Ovary (tissue), 3 donors: ENCODE data around the gene CALCOCO2.

Experiments used
- POLR2A ChIP-seq: fragments of 450-650 bp; IDR thresholded peaks from one replicate; pipeline ENCODE4 v1.6.1; 2017; ENCODE audit warnings: antibody characterized with exemption, mild to moderate bottlenecking, moderate library complexity
- TF ChIP-seq, protein P1 (sequence below), 3 donors: fragments of 450-650 bp in 2 of 3; fragments of 200-600 bp in 1 of 3; IDR thresholded peaks; one replicate each; pipeline versions ENCODE4 v1.5.1 to v1.8.0; 2016 to 2022; ENCODE audit warnings: antibody characterized with exemption in 3 of 3, mild to moderate bottlenecking in 1 of 3
- donor health status: DM: no; HTN: no; CAD: no.

DNA sequence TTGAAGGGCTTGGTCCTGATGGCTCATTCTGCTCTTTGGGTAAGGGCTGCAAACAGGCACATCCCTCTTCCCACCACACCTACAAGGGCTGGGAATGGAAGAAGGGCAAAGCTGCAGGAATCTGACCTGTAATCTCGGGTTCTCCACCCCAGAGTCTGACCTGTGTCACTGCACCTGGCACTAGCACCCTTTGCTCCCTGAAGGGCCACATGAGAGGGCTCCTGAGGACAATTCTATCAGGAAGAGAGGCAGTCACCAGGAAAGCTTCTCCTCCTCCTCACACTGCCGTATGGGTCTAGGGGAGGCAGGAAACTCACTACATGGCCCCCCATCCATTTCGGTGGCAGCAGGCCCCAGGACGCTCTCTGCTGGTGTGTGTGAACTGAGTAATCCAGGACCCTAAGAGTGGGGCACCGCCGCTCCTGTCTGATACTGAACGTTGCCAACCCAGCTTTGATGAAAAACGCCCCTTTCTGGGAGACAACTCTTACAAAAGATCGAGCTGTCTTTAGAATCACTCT is 40.2 kb upstream of the CALCOCO2 start:
- no peak for TF ChIP-seq POLR2A
- TF ChIP-seq, protein P1, sequence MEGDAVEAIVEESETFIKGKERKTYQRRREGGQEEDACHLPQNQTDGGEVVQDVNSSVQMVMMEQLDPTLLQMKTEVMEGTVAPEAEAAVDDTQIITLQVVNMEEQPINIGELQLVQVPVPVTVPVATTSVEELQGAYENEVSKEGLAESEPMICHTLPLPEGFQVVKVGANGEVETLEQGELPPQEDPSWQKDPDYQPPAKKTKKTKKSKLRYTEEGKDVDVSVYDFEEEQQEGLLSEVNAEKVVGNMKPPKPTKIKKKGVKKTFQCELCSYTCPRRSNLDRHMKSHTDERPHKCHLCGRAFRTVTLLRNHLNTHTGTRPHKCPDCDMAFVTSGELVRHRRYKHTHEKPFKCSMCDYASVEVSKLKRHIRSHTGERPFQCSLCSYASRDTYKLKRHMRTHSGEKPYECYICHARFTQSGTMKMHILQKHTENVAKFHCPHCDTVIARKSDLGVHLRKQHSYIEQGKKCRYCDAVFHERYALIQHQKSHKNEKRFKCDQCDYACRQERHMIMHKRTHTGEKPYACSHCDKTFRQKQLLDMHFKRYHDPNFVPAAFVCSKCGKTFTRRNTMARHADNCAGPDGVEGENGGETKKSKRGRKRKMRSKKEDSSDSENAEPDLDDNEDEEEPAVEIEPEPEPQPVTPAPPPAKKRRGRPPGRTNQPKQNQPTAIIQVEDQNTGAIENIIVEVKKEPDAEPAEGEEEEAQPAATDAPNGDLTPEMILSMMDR (IDR thresholded peaks at IDR 0.05): no peak
